ENCODE data around the gene SAP30BP.

The SAP30BP gene

DNA sequence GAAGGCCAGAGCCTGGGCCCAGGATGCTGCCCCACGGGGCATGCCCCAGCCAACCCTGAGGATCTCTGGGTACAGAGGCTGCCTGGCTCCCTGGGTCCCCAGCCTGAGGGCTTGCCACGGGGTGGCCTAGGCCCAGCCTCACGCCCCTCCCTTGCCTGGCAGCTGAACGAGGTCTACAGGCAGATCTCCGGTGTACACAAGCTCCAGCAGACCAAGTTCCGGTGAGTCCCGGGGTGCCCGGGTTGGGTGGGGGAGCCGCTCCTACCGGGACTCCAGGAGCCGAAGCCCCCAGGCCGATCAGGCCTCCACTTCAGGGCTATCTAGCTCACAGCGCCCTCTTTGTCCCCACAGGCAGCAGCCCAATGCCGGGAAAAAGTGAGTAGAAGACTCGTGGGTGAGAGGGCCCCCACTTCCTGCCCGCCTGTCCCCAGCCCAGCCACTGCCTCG, 73.5 kb downstream of the SAP30BP start:
- no peak for DNase-seq (ENCODE audit: low spot score)

DNA sequence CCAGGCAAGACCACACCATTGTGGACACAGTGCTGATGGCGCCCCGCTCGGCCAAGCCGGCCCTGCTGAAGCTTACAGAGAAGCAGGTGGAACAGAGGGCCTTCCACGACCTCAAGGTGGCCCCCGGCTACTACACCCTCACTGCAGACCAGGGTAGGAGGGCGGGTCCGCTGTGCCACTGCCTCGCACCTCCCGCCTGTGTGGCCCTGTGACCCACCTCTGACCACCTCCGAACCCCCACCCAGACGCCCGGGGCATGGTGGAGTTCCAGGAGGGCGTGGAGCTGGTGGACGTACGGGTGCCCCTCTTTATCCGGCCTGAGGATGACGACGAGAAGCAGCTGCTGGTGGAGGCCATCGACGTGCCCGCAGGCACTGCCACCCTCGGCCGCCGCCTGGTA, 75.2 kb downstream of the SAP30BP start:
- no peak for DNase-seq (ENCODE audit: low spot score)

DNA sequence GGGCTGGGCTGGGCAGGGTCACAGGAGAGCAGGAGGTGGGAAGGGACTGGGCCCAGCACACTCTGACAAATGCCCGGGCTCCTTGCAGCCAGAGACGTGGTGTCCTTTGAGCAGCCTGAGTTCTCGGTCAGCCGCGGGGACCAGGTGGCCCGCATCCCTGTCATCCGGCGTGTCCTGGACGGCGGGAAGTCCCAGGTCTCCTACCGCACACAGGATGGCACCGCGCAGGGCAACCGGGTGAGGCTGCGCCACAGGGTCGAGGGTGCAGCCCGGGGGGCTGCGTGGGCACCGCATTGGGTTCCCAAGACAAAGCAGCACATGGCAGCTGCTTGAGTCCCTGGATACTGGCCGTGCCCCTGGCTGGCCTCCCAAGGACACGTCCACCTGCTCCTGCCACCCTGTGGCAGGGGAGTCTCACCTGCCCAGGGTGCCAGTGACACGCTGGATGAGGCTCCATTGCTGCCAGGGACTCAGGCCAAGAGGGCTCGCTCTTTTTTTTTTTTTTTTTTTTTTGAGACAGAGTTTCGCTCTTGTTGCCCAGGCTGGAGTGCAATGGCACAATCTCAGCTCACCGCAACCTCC, 76.6 kb downstream of the SAP30BP start:
- no peak for DNase-seq (ENCODE audit: low spot score)

DNA sequence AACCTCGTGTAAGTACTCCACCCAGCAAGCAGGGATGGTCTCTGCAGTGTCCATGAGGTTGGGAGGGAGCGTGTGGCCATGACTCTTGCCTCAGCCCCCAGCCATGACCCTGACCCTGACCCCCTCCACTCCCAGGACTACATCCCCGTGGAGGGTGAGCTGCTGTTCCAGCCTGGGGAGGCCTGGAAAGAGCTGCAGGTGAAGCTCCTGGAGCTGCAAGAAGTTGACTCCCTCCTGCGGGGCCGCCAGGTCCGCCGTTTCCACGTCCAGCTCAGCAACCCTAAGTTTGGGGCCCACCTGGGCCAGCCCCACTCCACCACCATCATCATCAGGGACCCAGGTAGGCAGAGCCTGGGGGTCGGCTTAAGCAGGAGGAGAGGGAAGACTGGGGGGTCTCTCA, 81.6 kb downstream of the SAP30BP start:
- DNase-seq (ENCODE audit: low spot score) = no peak

DNA sequence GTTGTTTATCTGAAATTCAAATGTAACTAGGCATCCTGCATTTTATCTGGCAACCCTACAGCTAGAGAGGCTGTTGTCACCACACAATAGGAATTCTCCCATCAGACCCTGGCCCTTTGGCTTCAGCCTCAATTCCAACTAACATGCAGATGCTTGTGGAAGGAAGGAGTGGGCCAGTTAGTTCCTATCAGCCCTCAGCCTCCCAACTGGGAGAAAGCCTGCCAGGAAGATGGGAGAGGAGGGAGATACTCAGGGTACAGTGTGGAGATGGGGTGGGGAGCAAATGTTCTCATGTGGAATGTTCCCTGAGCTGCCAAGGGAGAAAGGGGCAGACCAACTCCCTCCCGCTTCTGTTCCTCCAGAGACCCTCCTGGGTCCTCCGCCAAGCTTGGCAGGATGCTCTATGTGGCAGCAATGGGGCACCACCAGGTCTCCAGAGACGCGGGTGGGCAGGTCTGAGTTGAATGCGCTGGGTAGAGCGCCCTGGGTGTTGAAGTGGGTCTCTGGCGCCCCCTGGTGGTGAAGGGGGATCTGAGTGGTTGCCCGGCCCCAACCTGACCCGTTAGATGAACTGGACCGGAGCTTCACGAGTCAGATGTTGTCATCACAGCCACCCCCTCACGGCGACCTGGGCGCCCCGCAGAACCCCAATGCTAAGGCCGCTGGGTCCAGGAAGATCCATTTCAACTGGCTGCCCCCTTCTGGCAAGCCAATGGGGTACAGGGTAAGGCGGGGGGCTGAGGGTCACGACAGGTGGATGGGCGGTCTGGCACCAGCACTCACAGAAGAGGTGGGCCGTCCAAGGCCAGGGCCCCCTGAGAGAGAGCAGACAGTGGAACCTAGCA, 82.6 kb downstream of the SAP30BP start:
- DNase-seq (ENCODE audit: low spot score) = peak; percentile 96

DNA sequence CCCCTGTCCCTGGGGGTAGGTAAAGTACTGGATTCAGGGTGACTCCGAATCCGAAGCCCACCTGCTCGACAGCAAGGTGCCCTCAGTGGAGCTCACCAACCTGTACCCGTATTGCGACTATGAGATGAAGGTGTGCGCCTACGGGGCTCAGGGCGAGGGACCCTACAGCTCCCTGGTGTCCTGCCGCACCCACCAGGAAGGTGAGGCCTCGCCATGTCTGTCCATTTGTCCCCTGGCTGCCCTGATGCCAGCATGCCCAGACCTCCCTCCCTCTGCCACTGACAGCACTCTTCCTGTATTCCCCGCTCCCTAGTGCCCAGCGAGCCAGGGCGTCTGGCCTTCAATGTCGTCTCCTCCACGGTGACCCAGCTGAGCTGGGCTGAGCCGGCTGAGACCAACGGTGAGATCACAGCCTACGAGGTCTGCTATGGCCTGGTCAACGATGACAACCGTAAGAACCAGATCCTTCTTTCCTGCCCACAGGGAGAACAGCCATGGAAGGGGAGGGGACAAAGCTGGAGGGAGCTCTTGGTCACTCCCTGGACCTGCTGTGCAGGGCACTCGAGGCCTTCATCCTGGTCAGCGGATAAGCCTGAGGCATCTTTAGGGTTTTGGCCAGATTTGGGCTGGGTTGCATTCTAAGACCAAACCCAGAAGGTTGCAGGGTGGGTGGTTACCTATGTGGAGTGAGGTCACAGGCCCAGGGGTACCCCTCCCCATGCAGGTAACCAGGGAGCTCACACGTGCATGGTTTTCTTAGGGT, 83.7 kb downstream of the SAP30BP start:
- DNase-seq (ENCODE audit: low spot score) = no peak

DNA sequence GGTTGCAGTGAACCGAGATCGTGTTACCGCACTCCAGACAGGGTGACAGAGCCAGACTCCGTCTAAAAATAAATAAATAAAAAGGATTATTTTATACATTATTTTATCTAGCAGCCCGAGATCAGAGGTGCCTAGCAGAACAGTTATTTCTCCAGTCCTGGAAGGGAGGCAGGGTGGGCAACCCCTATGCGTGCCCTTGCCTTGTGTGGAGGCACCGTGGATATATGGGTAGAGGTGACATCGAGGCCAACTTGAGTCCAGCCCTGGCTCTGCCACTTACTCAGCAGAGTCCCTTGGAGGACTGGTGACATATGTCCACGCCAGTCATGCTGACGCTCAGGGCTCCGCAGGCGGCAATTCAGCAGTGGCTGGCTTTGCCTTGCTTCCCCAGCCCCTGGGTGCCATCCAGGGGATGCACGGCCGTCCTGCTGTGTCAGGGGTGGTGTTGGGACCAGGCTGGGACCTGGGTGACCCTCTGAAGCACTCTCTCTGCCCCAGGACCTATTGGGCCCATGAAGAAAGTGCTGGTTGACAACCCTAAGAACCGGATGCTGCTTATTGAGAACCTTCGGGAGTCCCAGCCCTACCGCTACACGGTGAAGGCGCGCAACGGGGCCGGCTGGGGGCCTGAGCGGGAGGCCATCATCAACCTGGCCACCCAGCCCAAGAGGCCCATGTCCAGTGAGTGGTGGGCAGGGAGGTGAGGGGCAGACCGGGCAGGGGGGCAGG, 84.7 kb downstream of the SAP30BP start:
- no peak for DNase-seq (ENCODE audit: low spot score)

DNA sequence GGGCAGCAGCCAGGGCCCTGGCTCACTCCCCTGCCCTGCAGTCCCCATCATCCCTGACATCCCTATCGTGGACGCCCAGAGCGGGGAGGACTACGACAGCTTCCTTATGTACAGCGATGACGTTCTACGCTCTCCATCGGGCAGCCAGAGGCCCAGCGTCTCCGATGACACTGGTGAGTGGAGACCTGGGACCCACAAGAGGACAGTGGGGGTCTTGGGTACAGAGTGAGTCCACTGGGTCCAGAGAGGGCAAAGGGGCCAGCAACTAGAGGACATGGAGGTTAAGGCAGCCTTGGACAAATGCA, 85.2 kb downstream of the SAP30BP start:
- no peak for DNase-seq (ENCODE audit: low spot score)

DNA sequence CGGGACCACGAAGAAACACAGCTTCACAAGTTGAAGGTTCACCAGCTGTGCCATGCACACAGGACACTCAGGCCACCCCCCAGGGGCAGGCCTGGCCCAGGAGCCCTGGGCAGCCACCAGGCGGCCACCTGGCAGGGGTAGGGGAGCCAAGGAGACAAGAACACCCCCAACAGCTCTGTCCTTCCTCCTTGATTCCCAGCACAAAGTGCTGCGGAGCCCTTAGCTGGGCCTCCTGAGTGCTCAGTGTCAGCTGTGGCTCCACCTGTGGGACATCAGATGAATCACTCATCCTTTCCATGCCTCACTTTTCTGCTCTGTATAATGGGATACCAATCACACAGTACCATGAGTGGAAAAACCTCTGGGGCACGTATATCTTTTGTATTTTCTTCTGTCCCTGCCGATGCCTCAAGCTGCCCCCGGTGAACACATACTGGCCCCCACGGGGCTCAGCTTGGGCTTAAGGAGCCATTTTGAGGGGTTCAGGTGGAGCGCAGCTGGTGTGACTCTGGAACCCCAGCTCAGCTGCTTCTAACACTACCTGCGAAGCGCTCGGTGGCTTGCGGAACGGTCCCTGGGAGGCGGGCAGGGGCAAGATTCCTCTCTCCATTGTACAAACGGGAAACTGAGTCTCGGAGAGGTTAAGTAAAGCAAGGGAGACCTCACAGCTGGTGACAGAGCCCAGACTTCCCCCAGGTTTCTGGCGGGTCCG, 85.8 kb downstream of the SAP30BP start:
- no peak for DNase-seq (ENCODE audit: low spot score)

DNA sequence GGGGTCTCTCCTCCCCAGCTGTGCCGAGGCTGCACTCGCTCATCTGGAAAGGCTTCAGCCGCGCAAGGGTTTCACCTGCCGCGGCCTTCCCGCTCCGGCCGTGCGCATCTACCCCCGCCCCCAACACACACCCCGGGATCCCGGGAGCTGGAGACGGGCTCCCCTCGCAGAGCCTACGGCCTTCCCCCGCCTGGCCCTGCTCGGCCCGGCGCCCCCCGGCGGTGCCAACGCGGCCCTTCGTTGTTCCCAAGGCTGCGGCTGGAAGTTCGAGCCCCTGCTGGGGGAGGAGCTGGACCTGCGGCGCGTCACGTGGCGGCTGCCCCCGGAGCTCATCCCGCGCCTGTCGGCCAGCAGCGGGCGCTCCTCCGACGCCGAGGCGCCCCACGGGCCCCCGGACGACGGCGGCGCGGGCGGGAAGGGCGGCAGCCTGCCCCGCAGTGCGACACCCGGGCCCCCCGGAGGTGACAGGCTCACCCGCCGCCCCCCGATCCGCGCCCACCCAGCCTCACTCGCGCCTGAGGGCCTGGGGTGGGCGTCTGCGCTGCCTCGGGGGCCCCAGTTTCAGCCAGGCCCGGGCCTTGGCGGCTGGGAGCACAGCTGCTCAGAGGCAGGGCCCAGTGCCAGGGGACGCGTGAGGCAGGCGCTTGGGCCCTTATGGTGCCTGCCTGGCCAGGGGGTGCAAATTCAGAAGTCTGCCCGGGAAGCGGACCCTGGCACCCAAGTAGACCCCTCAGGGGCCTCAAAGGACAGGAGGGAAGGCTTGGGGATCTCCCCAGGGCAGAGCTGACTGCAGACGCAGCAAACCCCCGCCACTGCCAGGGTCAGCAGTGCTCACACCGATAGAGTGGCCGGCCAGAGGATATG, 86.6 kb downstream of the SAP30BP start:
- DNase-seq (ENCODE audit: low spot score) = peak; percentile 92

DNA sequence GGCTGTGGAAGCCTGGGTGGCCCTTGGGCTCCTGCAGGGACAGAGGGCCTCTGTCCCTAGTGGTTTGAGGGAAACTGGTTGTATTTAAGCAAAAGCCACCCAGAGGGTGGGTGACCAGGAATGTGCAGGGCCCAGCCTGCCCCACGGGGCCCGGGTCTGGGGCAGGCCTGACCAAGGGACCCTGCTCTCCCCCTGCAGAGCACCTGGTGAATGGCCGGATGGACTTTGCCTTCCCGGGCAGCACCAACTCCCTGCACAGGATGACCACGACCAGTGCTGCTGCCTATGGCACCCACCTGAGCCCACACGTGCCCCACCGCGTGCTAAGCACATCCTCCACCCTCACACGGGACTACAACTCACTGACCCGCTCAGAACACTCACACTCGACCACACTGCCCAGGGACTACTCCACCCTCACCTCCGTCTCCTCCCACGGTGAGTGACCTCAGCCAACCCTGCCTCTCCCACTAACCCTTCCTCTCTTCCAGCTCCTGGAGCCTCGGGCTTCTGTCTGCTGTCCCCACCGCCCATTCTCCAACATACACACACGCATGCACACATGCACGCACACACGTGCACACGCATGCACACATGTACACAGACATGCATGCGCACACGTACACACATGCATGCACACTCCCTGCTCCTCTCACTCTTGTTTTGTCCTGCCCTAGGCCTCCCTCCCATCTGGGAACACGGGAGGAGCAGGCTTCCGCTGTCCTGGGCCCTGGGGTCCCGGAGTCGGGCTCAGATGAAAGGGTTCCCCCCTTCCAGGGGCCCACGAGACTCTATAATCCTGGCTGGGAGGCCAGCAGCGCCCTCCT, 87.5 kb downstream of the SAP30BP start:
- DNase-seq (ENCODE audit: low spot score) = peak; percentile 56

DNA sequence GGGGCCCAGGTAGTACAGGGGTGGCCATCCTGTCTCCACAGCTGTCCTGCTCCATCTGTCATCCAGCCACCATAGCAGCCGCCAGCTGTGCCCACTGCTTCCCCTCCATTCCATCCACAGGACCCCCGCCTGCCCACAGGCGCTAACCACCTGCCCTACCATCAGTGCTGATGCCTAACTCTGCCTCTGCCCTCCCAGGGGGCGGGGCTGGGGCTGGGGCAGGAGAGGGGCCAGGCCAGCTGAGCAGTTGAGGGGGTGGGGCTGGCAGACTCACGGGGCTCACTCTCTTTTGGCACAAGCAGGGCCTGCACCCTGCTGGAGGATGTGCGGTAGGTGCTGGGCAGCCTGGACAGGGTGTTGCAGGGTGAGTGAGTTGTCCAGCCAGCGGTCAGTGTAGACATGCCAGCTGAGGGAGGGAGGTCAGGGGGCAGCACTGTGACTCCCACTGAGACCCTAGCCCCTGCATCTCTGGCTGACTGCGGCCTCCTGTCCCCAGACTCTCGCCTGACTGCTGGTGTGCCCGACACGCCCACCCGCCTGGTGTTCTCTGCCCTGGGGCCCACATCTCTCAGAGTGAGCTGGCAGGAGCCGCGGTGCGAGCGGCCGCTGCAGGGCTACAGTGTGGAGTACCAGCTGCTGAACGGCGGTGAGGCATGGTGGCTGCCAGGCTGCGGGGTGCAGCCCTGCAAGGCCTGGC, 88.2 kb downstream of the SAP30BP start:
- peak; percentile 69 for DNase-seq (ENCODE audit: low spot score)

DNA sequence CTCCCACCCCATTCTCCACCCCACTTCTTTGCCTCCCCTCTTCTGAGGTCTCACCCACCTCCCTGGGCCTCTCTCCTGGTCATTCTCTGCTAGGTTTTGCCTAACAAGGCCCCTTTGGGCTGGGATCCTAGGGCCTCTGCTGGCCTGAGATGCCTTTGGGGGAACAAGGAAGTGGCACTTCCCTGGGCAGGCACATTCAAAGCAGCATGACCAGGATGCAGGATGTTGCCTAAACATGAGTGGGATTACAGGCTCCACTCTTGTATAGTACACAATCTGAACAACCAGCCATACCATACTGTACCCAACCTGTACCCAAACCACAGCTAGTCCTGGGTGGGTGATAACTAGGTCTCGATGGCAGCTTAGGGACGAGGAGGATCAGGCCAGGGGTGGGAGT, 88.9 kb downstream of the SAP30BP start:
- no peak for DNase-seq (ENCODE audit: low spot score)

DNA sequence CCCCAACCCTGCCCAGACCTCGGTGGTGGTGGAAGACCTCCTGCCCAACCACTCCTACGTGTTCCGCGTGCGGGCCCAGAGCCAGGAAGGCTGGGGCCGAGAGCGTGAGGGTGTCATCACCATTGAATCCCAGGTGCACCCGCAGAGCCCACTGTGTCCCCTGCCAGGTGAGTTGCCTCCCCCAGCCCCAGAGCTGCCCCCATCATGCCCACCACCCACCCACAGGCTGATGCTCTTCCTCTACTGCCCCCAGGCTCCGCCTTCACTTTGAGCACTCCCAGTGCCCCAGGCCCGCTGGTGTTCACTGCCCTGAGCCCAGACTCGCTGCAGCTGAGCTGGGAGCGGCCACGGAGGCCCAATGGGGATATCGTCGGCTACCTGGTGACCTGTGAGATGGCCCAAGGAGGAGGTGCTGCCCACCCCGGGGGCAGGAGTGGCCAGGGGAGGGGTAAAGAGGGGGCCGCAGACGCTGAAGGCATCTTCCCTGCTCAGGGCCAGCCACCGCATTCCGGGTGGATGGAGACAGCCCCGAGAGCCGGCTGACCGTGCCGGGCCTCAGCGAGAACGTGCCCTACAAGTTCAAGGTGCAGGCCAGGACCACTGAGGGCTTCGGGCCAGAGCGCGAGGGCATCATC, 89.4 kb downstream of the SAP30BP start:
- peak; percentile 51 for DNase-seq (ENCODE audit: low spot score)

DNA sequence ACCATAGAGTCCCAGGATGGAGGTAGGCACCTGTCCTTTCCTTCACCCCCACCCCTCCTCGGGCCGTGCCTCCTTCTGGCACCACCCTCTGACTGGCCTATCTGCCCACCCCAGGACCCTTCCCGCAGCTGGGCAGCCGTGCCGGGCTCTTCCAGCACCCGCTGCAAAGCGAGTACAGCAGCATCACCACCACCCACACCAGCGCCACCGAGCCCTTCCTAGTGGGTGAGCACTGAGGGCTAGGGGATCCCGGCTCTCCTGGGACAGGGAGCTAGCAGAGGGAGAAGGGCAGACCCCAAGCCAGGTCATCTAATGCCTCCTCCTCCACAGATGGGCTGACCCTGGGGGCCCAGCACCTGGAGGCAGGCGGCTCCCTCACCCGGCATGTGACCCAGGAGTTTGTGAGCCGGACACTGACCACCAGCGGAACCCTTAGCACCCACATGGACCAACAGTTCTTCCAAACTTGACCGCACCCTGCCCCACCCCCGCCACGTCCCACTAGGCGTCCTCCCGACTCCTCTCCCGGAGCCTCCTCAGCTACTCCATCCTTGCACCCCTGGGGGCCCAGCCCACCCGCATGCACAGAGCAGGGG, 90.0 kb downstream of the SAP30BP start:
- no peak for DNase-seq (ENCODE audit: low spot score)

Data from ecto neural progenitor cell (in vitro differentiated cells).